Measurements from ENCODE around the gene AGRP. TPM values are rescaled to one million over a fixed set of nuclear protein-coding genes. Genes with fewer than 3 reads are reported as not detected.

Gene AGRP
- not detected for total RNA-seq
- not detected for polyA plus RNA-seq

GRCh38 chr16:67483150-67483549 lies at the start of gene AGRP:
Gene AGRP, minus strand, starts transcription at chr16:67483547. Its CDS starts 149 bp downstream, at chr16:67483398.
- Histone ChIP-seq H3K4me1 (peaks cover 0 to 42% (median 38%) of the 10 kb centered on the region in 4 donors), H3K4me3 (no peak within 1 kb of the TSS), H3K27ac (peak within 1 kb of the TSS; percentile 80 to 98 (median 94)), H3K27me3 (no peaks in the 10 kb centered on the region), H3K36me3 (peaks cover 0 to 8% (median 0%) of the 10 kb centered on the region in 4 donors), H3K9me3 (no peaks in the 10 kb centered on the region)
- DNase-seq, result no peak
- 97 to 99% methylated on average over 6 of the region's 6 CpGs for WGBS, 2 donors
- no peak for TF ChIP-seq POLR2AphosphoS5 (IDR thresholded peaks at IDR 0.05)
- TF ChIP-seq CTCF (IDR thresholded peaks at IDR 0.05), result no peak
- TF ChIP-seq POLR2A (IDR thresholded peaks at IDR 0.05), result no peak
- TF ChIP-seq EP300 (IDR thresholded peaks at IDR 0.05), result no peak
- intact Hi-C loops (cut with DNase I), result loop anchor here (5.0 kb wide), 2 partner anchors 39 to 184 kb away; partner anchors contain the start of genes C16orf86 and ENKD1

GRCh38 chr16:67531247-67531646 lies 47.9 kb upstream of the AGRP start:
- Histone ChIP-seq H3K27me3 (no peaks in the 10 kb centered on the region), H3K4me1 (peaks cover 0 to 44% (median 28%) of the 10 kb centered on the region in 4 donors), H3K27ac (peak overlapping the region; percentile 86 to 97 (median 94)), H3K9me3 (no peaks in the 10 kb centered on the region), H3K36me3 (no peaks in the 10 kb centered on the region), H3K4me3 (peak overlapping the region in 2 of 4 donors; percentile 60 to 98)
- TF ChIP-seq POLR2AphosphoS5 (IDR thresholded peaks at IDR 0.05), result no peak
- no peak for TF ChIP-seq EP300 (IDR thresholded peaks at IDR 0.05)
- no peak for TF ChIP-seq CTCF (IDR thresholded peaks at IDR 0.05)
- TF ChIP-seq POLR2A (IDR thresholded peaks at IDR 0.05), result no peak
- intact Hi-C loops (cut with DNase I), result no loop called here
- WGBS, 2 donors, result 57 to 85% methylated on average over 4 of the region's 4 CpGs
- no peak for DNase-seq

GRCh38 chr16:67530013-67530939 lies 46.9 kb upstream of the AGRP start:
- Histone ChIP-seq H3K4me1 (peaks cover 0 to 38% (median 24%) of the 10 kb centered on the region in 4 donors), H3K4me3 (peak overlapping the region; percentile 60 to 98 (median 76)), H3K27ac (peak overlapping the region; percentile 86 to 97 (median 94)), H3K36me3 (no peaks in the 10 kb centered on the region), H3K27me3 (no peaks in the 10 kb centered on the region), H3K9me3 (no peaks in the 10 kb centered on the region)
- intact Hi-C loops (cut with DNase I), result no loop called here
- peak; percentile 92 for DNase-seq
- 3 to 4% methylated on average over 48 of the region's 48 CpGs for WGBS, 2 donors
- TF ChIP-seq POLR2A (IDR thresholded peaks at IDR 0.05) (peak; percentile 56 to 82), CTCF (IDR thresholded peaks at IDR 0.05) (no peak), EP300 (IDR thresholded peaks at IDR 0.05) (peak in 1 of 4 donors; percentile 10), POLR2AphosphoS5 (IDR thresholded peaks at IDR 0.05) (peak; percentile 73 to 92 (median 81))

- H3K27ac ChIP-seq, result peak overlapping the region; percentile 86 to 97 (median 94)
- H3K4me3 ChIP-seq, result peak overlapping the region; percentile 60 to 98 (median 76)
- H3K36me3 ChIP-seq, result no peaks in the 10 kb centered on the region
- intact Hi-C loops (cut with DNase I), result loop anchor here (2.0 to 10.0 kb wide), 4 partner anchors 131 to 405 kb away; partner anchors contain the start of genes ACD, CENPT, CTRL and NUTF2
- H3K9me3 ChIP-seq, result no peaks in the 10 kb centered on the region
- TF ChIP-seq EP300 (IDR thresholded peaks at IDR 0.05), result no peak
- TF ChIP-seq CTCF (IDR thresholded peaks at IDR 0.05), result no peak
- TF ChIP-seq POLR2AphosphoS5 (IDR thresholded peaks at IDR 0.05), result no peak
- no peak for TF ChIP-seq POLR2A (IDR thresholded peaks at IDR 0.05)
- DNase-seq, result no peak
- peaks cover 0 to 38% (median 24%) of the 10 kb centered on the region in 4 donors for H3K4me1 ChIP-seq
- no peaks in the 10 kb centered on the region for H3K27me3 ChIP-seq
- WGBS, 2 donors, result 8 to 17% methylated on average over 16 of the region's 16 CpGs
These were observed 46.2 kb upstream of the AGRP start for GRCh38 chr16:67529582-67530012.

All from sigmoid colon (tissue), 7 donors.